GM23248 (cell line): ENCODE data around the gene FABP1.

Source experiments
- EZH2 ChIP-seq: fragments of 200-600 bp; sonication (generic); IDR thresholded peaks from 2 replicates; pipeline ENCODE4 v1.6.1; 2018; ENCODE audit warnings: antibody characterized with exemption, mild to moderate bottlenecking; ENCODE audit not compliant: insufficient read depth, poor library complexity, severe bottlenecking
- EZH2phosphoT487 ChIP-seq: fragments of 200-600 bp; sonication (generic); IDR thresholded peaks from 2 replicates; pipeline ENCODE4 v1.6.1; 2018; ENCODE audit warnings: antibody characterized with exemption, moderate library complexity, mild to moderate bottlenecking, low read depth; ENCODE audit not compliant: insufficient read depth

- TF ChIP-seq EZH2phosphoT487 (no peak), EZH2 (no peak)
Measured at GRCh38 chr2:88159481-88159880, 31.6 kb upstream of the FABP1 start.
